NT2/D1 (cell line): ENCODE measurements around the gene IL17C.

ENCODE experiments used
- YY1 ChIP-seq: IDR thresholded peaks from 2 replicates; pipeline ENCODE4 v1.6.1; 2011; ENCODE audit not compliant: insufficient read length, insufficient read depth
- ZNF274 ChIP-seq: IDR thresholded peaks from 2 replicates; pipeline ENCODE4 v1.6.1; 2011; ENCODE audit warnings: mild to moderate bottlenecking, low read depth, low read length

- TF ChIP-seq ZNF274 = no peak
- TF ChIP-seq YY1 = no peak
These were observed 8.1 kb downstream of the IL17C start for GRCh38 chr16:88646345-88647034.
